H9 (cell line): ENCODE measurements around the gene IQGAP3. TPM values are rescaled to one million over a fixed set of nuclear protein-coding genes. Genes with fewer than 3 reads are reported as not detected.

Source experiments
- DNase-seq: peaks from one replicate; pipeline ENCODE4 v3.0.0-alpha.2; 2017
- H2AFZ ChIP-seq: one replicate; pipeline ENCODE4 v1.6.1; 2013; ENCODE audit warnings: mild to moderate bottlenecking, low read length, control low read depth, moderate library complexity
- H2AK5ac ChIP-seq: 2 replicates; pipeline ENCODE4 v1.6.1; 2013; ENCODE audit warnings: low read length, control low read depth, mixed read lengths; ENCODE audit not compliant: insufficient read length
- H2BK120ac ChIP-seq: one replicate; pipeline ENCODE4 v1.6.1; 2013; ENCODE audit warnings: low read depth, mild to moderate bottlenecking, low read length, control low read depth, inconsistent platforms; ENCODE audit not compliant: poor library complexity, severe bottlenecking
- H2BK12ac ChIP-seq: 2 replicates; pipeline ENCODE4 v1.6.1; 2013; ENCODE audit warnings: low read length, control low read depth, mixed read lengths, low read depth; ENCODE audit not compliant: insufficient read length
- H2BK15ac ChIP-seq: 2 replicates; pipeline ENCODE4 v1.6.1; 2013; ENCODE audit warnings: low read depth, low read length, control low read depth
- H2BK20ac ChIP-seq: one replicate; pipeline ENCODE4 v1.6.1; 2013; ENCODE audit warnings: low read depth, mild to moderate bottlenecking, low read length, control low read depth, inconsistent platforms; ENCODE audit not compliant: poor library complexity, severe bottlenecking
- H2BK5ac ChIP-seq: 2 replicates; pipeline ENCODE4 v1.6.1; 2013; ENCODE audit warnings: low read length, control low read depth, mixed read lengths; ENCODE audit not compliant: insufficient read length
- H3K14ac ChIP-seq: 2 replicates; pipeline ENCODE4 v1.6.1; 2013; ENCODE audit warnings: low read length, control low read depth; ENCODE audit not compliant: insufficient read depth
- H3K18ac ChIP-seq: 2 replicates; pipeline ENCODE4 v1.6.1; 2013; ENCODE audit warnings: low read depth, mild to moderate bottlenecking, mixed read lengths, low read length, control low read depth; ENCODE audit not compliant: insufficient read length
- H3K23ac ChIP-seq: 2 replicates; pipeline ENCODE4 v1.6.1; 2013; ENCODE audit warnings: low read length, control low read depth, mixed read lengths, low read depth; ENCODE audit not compliant: insufficient read length
- H3K23me2 ChIP-seq: 2 replicates; pipeline ENCODE4 v1.6.1; 2013; ENCODE audit warnings: low read depth, mild to moderate bottlenecking, mixed read lengths, low read length, control low read depth; ENCODE audit not compliant: insufficient read length, poor library complexity, severe bottlenecking
- H3K27ac ChIP-seq: 2 replicates; pipeline ENCODE4 v1.5.1; 2013; ENCODE audit warnings: low read length, control low read depth, mixed read lengths, low read depth; ENCODE audit not compliant: insufficient read length
- H3K27me3 ChIP-seq: 2 replicates; pipeline ENCODE4 v1.6.1; 2013; ENCODE audit warnings: low read length, control low read depth, inconsistent platforms; ENCODE audit not compliant: insufficient read depth
- H3K4ac ChIP-seq: 2 replicates; pipeline ENCODE4 v1.6.1; 2013; ENCODE audit warnings: low read depth, mild to moderate bottlenecking, control low read depth, inconsistent platforms, low read length, moderate library complexity
- H3K4me1 ChIP-seq: 2 replicates; pipeline ENCODE4 v1.6.1; 2013; ENCODE audit warnings: low read length, control low read depth, inconsistent platforms; ENCODE audit not compliant: insufficient read depth
- H3K4me2 ChIP-seq: 2 replicates; pipeline ENCODE4 v1.6.1; 2013; ENCODE audit warnings: low read length, control low read depth, mixed read lengths; ENCODE audit not compliant: insufficient read length, insufficient read depth
- H3K56ac ChIP-seq: 2 replicates; pipeline ENCODE4 v1.6.1; 2013; ENCODE audit warnings: low read depth, mild to moderate bottlenecking, mixed read lengths, low read length, control low read depth; ENCODE audit not compliant: insufficient read length
- H3K79me1 ChIP-seq: 2 replicates; pipeline ENCODE4 v1.6.1; 2013; ENCODE audit warnings: low read depth, mild to moderate bottlenecking, moderate library complexity, low read length, control low read depth, inconsistent platforms; ENCODE audit not compliant: insufficient read depth, poor library complexity, severe bottlenecking
- H3K79me2 ChIP-seq: 2 replicates; pipeline ENCODE4 v1.6.1; 2013; ENCODE audit warnings: low read length, control low read depth, inconsistent platforms; ENCODE audit not compliant: insufficient read depth
- H3K9ac ChIP-seq: 2 replicates; pipeline ENCODE4 v1.6.1; 2013; ENCODE audit warnings: low read length, control low read depth, mixed read lengths; ENCODE audit not compliant: insufficient read length; ENCODE audit errors: extremely low read depth
- H3K9me3 ChIP-seq: one replicate; pipeline ENCODE4 v1.6.1; 2013; ENCODE audit warnings: low read depth, low read length, inconsistent platforms; ENCODE audit not compliant: control insufficient read depth
- H3T11ph ChIP-seq: one replicate; pipeline ENCODE4 v1.6.1; 2013; ENCODE audit warnings: mild to moderate bottlenecking, low read length, control low read depth, inconsistent platforms
- H4K20me1 ChIP-seq: one replicate; pipeline ENCODE4 v1.6.1; 2013; ENCODE audit not compliant: control insufficient read depth, insufficient read length, insufficient read depth
- H4K5ac ChIP-seq: 2 replicates; pipeline ENCODE4 v1.6.1; 2013; ENCODE audit warnings: low read depth, mild to moderate bottlenecking, mixed read lengths, low read length, control low read depth; ENCODE audit not compliant: insufficient read length
- H4K8ac ChIP-seq: replicated peaks from 2 replicates; pipeline ENCODE4 v1.6.1; 2013; ENCODE audit warnings: low read length, control low read depth, mixed read lengths, low read depth; ENCODE audit not compliant: insufficient read length
- H4K91ac ChIP-seq: 2 replicates; pipeline ENCODE4 v1.6.1; 2013; ENCODE audit warnings: low read depth, mild to moderate bottlenecking, moderate library complexity, mixed read lengths, low read length, control low read depth; ENCODE audit not compliant: insufficient read length
- H3K27ac Mint-ChIP-seq, 3 experiments: 2 replicates in 2 of 3; 3 replicates in 1 of 3; pipeline ENCODE4 v1.8.0; 2020 to 2021; ENCODE audit warnings: mixed read lengths in 3 of 3, mild to moderate bottlenecking in 1 of 3, moderate library complexity in 1 of 3
- H3K27me3 Mint-ChIP-seq: 2 replicates; pipeline ENCODE4 v1.8.0; 2021; ENCODE audit warnings: low read depth, mild to moderate bottlenecking, moderate library complexity, mixed read lengths
- H3K36me3 Mint-ChIP-seq, 3 experiments: 2 replicates in 2 of 3; 3 replicates in 1 of 3; pipeline ENCODE4 v1.8.0; 2020 to 2021; ENCODE audit warnings: low read depth in 3 of 3, mixed read lengths in 3 of 3; ENCODE audit not compliant: insufficient read depth in 1 of 3
- H3K4me1 Mint-ChIP-seq, 2 experiments: 2 replicates each; pipeline ENCODE4 v1.8.0; 2020; ENCODE audit warnings: mixed read lengths in 2 of 2
- H3K4me3 Mint-ChIP-seq, 2 experiments: 2 replicates in 1 of 2; 3 replicates in 1 of 2; pipeline ENCODE4 v1.8.0; 2020 to 2021; ENCODE audit warnings: mild to moderate bottlenecking in 2 of 2, mixed read lengths in 2 of 2, moderate library complexity in 1 of 2
- H3K9me3 Mint-ChIP-seq, 2 experiments: 2 replicates in 1 of 2; 3 replicates in 1 of 2; pipeline ENCODE4 v1.8.0; 2020; ENCODE audit warnings: mild to moderate bottlenecking in 2 of 2, mixed read lengths in 2 of 2, moderate library complexity in 1 of 2
- CTCF ChIP-seq: fragments of 200-600 bp; sonication (generic); conservative IDR thresholded peaks from 3 replicates; pipeline ENCODE4 v1.8.0; 2021; ENCODE audit warnings: antibody characterized with exemption, mild to moderate bottlenecking
- WGBS: extraction: QIAGEN DNeasy Blood & Tissue Kit; methylation state at CpG from one replicate; pipeline ENCODE4 v1.1.7; 2013; ENCODE audit warnings: missing lambda C conversion rate, low lambda C conversion rate, mixed read lengths; ENCODE audit not compliant: insufficient read length; ENCODE audit errors: extremely low coverage; 5-methylcytosine and 5-hydroxymethylcytosine counted together
- total RNA-seq: library from RNA; stranded (reverse); gene quantifications from 2 replicates; pipeline ENCODE4 v1.2.1, GENCODE V29; 2021

IQGAP3 gene
- total RNA-seq, 1 experiment from 2014 or later, result 24.5 TPM

- Mint-ChIP-seq H3K36me3 (no peaks in the 10 kb centered on the region), H3K27ac (peak overlapping the region; percentile 92 to 99 (median 98); a peak in 5 of 7 replicates), H3K4me1 (peaks cover 49 to 72% of the 10 kb centered on the region in 2 experiments), H3K9me3 (no peaks in the 10 kb centered on the region), H3K4me3 (peak overlapping the region; percentile 62 to 78), H3K27me3 (peaks cover 12% of the 10 kb centered on the region)
- H2AK5ac ChIP-seq, result no peak overlapping the region
- H3K23me2 ChIP-seq, result peaks cover 4% of the 10 kb centered on the region
- no peak overlapping the region for H2AFZ ChIP-seq
- DNase-seq, result no peak
- H2BK12ac ChIP-seq, result no peak overlapping the region
- H3K23ac ChIP-seq, result no peak overlapping the region
- no CpG with 5 or more reads among the region's 21 CpGs for WGBS
- H3K4me1 ChIP-seq, result peaks cover 15% of the 10 kb centered on the region
- H3K18ac ChIP-seq, result peak overlapping the region; percentile 41
- no peak overlapping the region for H3K56ac ChIP-seq
- TF ChIP-seq CTCF, result no peak
- H2BK15ac ChIP-seq, result no peak overlapping the region
- no peak overlapping the region for H3K9ac ChIP-seq
- H3K9me3 ChIP-seq, result no peaks in the 10 kb centered on the region
- H4K91ac ChIP-seq, result no peak overlapping the region
- H3K27ac ChIP-seq, result no peak overlapping the region
- H2BK120ac ChIP-seq, result no peak overlapping the region
- H3K79me1 ChIP-seq, result no peaks in the 10 kb centered on the region
- no peak overlapping the region for H3T11ph ChIP-seq
- H3K79me2 ChIP-seq, result no peaks in the 10 kb centered on the region
- H3K27me3 ChIP-seq, result no peaks in the 10 kb centered on the region
- no peak overlapping the region for H4K8ac ChIP-seq
- no peak overlapping the region for H3K14ac ChIP-seq
- no peak overlapping the region for H3K4me2 ChIP-seq
- no peak overlapping the region for H3K4ac ChIP-seq
- H2BK20ac ChIP-seq, result no peak overlapping the region
- no peak overlapping the region for H2BK5ac ChIP-seq
- H4K5ac ChIP-seq, result no peak overlapping the region
- H4K20me1 ChIP-seq, result no peaks in the 10 kb centered on the region
Observed at GRCh38 chr1:156505679-156506298, 66.6 kb downstream of the IQGAP3 start.
